Gastroesophageal sphincter (tissue), 4 donors: Measurements from ENCODE around the gene MAFG. TPM values are rescaled to one million over a fixed set of nuclear protein-coding genes. Genes with fewer than 3 reads are reported as not detected.

Experiments
- ATAC-seq: fragments of 150-250 bp; one replicate; pipeline ENCODE4 v1.9.1; 2016; ENCODE audit warnings: mild to moderate bottlenecking, moderate library complexity
- H3K27ac ChIP-seq, 4 donors: fragments of 200-600 bp; sonication (generic) in 3 of 4; 1 replicate in 3 of 4; 2 replicates in 1 of 4; pipeline ENCODE4 v1.5.1; 2016 to 2019
- H3K27me3 ChIP-seq: fragments of 200-600 bp; sonication (generic); one replicate; pipeline ENCODE4 v1.5.1; 2019
- H3K36me3 ChIP-seq, 2 donors: fragments of 200-600 bp; sonication (generic); one replicate each; pipeline ENCODE4 v1.5.1; 2019; ENCODE audit warnings: control low read depth in 1 of 2
- H3K4me1 ChIP-seq, 3 donors: fragments of 200-600 bp; sonication (generic); 1 replicate in 2 of 3; 2 replicates in 1 of 3; pipeline ENCODE4 v1.5.1; 2016 to 2019; ENCODE audit warnings: control low read depth in 2 of 3
- H3K4me3 ChIP-seq, 2 donors: fragments of 200-600 bp; sonication (generic); one replicate each; pipeline ENCODE4 v1.5.1; 2019; ENCODE audit warnings: mild to moderate bottlenecking in 1 of 2, moderate library complexity in 1 of 2
- H3K9me3 ChIP-seq, 3 donors: fragments of 200-600 bp; sonication (generic); one replicate each; pipeline ENCODE4 v1.5.1; 2017 to 2019; ENCODE audit warnings: control low read depth in 2 of 3
- CTCF ChIP-seq, 4 experiments: fragments of 200-600 bp in 2 of 4; fragments of 450-650 bp in 2 of 4; sonication (generic) in 1 of 4; IDR thresholded peaks; one replicate each; pipeline ENCODE4 v1.5.1; 2017 to 2019; ENCODE audit warnings: antibody characterized with exemption in 4 of 4, mild to moderate bottlenecking in 2 of 4, moderate library complexity in 2 of 4
- EP300 ChIP-seq: sonication (generic); formaldehyde crosslinking; IDR thresholded peaks from one replicate; pipeline ENCODE4 v1.6.1; 2017; ENCODE audit warnings: antibody characterized with exemption, mild to moderate bottlenecking
- POLR2A ChIP-seq, 2 donors: fragments of 450-650 bp; IDR thresholded peaks; one replicate each; pipeline ENCODE4 v1.6.1; 2017; ENCODE audit warnings: antibody characterized with exemption in 2 of 2, mild to moderate bottlenecking in 2 of 2, moderate library complexity in 1 of 2
- POLR2AphosphoS5 ChIP-seq: sonication (generic); formaldehyde crosslinking; IDR thresholded peaks from one replicate; pipeline ENCODE4 v1.6.1; 2017; ENCODE audit warnings: antibody characterized with exemption
- WGBS, 2 donors: methylation state at CpG; one replicate each; pipeline ENCODE4 v1.1.5; 2018; ENCODE audit warnings: low coverage in 1 of 2; 5-methylcytosine and 5-hydroxymethylcytosine counted together
- total RNA-seq, 4 donors: library from RNA; depleted of rRNA; stranded (reverse); fragments of >200 nt; gene quantifications; one replicate each; pipeline ENCODE4 v1.1.0, GENCODE V29; 2016

The MAFG gene
- total RNA-seq, 4 donors from 2014 or later = 18.8 to 39.3 (median 25.3) TPM

DNA sequence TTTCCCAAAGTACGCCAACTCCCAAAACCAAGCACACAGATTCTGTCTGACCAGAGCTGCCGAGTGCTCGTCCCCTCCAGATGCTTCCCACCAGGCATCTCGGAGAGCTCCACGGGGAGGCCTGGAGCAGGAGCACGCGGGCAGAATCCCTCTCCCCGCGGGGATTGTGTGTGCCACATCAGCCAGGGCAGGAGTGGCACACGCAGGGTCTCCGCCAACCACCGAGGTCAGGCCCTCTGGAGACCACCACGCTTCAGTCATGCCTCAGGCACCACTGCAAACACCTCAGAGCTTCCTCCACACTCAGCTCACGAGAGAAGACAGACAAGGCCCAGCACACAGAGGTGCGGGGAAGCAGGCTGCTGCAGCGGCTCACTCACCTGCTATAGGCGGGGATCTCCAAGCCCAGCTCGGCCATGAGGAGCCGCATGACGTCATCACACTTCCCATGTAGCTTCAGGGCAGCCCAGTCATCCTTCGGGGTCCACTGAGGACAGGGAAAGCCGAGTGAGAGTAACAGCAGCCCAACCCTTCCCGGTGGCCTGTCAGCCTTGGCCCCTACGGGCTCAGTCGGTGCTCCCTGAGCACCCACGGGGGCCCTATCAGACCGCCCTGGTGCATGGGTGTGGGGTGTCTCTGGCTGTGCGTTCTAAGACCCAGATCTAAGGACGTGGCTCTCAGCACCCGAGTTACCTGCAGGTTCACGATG, 14.0 kb downstream of the MAFG start:
- Histone ChIP-seq H3K4me3 (no peak overlapping the region), H3K4me1 (peaks cover 6 to 48% (median 20%) of the 10 kb centered on the region in 3 donors), H3K27ac (no peak overlapping the region), H3K36me3 (peaks cover 0 to 51% of the 10 kb centered on the region in 2 donors), H3K27me3 (no peaks in the 10 kb centered on the region), H3K9me3 (no peaks in the 10 kb centered on the region)
- WGBS, 2 donors = 94 to 100% methylated on average over 2 to 3 of the region's 31 CpGs
- no peak for TF ChIP-seq EP300
- TF ChIP-seq CTCF (IDR thresholded peaks at IDR 0.05) = no peak
- no peak for TF ChIP-seq POLR2A (IDR thresholded peaks at IDR 0.05)
- no peak for TF ChIP-seq POLR2AphosphoS5
- no peak for ATAC-seq

DNA sequence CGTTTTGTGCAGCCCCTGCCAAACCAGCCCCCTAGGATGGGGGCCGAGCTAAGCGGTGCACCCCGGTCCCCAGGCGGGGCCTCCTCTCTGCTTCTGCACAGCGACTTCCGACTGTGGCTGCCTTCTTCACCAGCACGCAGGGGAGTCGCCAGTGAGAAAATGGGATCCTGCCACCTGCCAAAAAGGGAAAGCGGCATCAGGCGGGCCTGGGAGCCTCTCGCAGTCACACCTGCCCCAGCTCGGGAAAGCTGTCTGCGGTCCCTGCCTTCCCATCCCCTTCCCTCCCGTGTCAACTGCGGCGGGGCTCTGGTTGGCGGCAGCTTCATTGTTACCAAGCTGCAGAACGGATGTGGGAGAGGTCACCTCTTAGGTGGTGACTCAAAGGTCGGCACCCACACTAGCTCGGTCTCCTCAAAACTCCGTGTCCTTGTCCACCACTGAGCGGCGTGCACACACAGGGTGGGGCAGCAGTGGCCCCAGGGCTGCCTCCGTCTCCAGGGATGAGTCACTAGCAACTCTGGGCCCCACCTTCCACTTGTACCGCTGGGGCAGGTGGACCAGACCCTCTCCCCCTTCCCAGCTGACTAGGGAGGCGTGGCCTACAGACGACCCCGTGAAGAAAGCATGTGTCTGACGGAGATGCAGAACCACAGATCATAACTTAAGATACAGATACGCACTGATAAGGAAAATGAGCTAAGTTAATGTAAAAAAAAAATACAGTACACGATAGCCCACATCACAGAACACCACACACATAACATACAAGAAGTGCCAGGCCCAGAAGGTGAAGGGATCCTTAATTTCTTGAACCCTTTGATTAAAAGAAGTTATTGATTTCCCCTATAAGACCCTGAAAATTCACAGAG, 14.9 kb downstream of the MAFG start:
- H3K27me3 ChIP-seq = no peaks in the 10 kb centered on the region
- H3K4me1 ChIP-seq = peaks cover 6 to 42% (median 16%) of the 10 kb centered on the region in 3 donors
- peak overlapping the region in 1 of 4 donors; percentile 88 for H3K27ac ChIP-seq
- H3K36me3 ChIP-seq = peaks cover 0 to 60% of the 10 kb centered on the region in 2 donors
- WGBS, 2 donors = 93 to 100% methylated on average over 1 to 6 of the region's 32 CpGs
- no peaks in the 10 kb centered on the region for H3K9me3 ChIP-seq
- TF ChIP-seq CTCF (IDR thresholded peaks at IDR 0.05) (no peak), EP300 (no peak), POLR2A (IDR thresholded peaks at IDR 0.05) (no peak), POLR2AphosphoS5 (no peak)
- no peak for ATAC-seq
- H3K4me3 ChIP-seq = no peak overlapping the region

DNA sequence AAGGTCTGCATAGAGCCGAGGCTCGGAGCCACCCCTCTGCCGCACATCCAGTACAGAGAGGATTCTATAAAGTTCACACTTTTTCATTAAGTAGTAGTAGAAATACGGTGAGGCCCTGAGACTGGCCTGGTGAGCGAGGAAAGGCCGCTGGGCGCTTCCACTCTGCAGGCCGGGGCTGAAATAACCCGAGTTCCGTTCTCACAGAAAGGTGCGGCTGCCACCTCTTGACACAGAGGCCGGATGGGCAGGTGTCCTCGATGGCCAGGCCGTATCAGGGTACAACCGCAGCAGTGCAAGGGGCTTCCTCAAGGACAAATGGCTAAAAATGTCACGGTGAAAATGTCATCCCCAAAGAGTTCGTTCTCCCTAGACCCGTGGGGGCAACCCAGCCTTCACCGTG, 15.6 kb downstream of the MAFG start:
- Histone ChIP-seq H3K27ac (peak overlapping the region; percentile 10 to 88 (median 80)), H3K4me3 (peak overlapping the region in 1 of 2 donors; percentile 84), H3K4me1 (peaks cover 3 to 35% (median 11%) of the 10 kb centered on the region in 3 donors), H3K9me3 (no peaks in the 10 kb centered on the region), H3K36me3 (peaks cover 0 to 67% of the 10 kb centered on the region in 2 donors), H3K27me3 (no peaks in the 10 kb centered on the region)
- TF ChIP-seq POLR2A (IDR thresholded peaks at IDR 0.05) (no peak), POLR2AphosphoS5 (no peak), CTCF (IDR thresholded peaks at IDR 0.05) (no peak), EP300 (no peak)
- WGBS, 2 donors = 89 to 100% methylated on average over 3 to 7 of the region's 19 CpGs
- no peak for ATAC-seq

GRCh38 chr17:81911277-81911961, 16.1 kb downstream of the MAFG start, which contains the start of gene PCYT2:
Gene PCYT2 (minus strand): TSS chr17:81911399. CDS start chr17:81911355, 44 bp downstream.
- H3K9me3 ChIP-seq = no peaks in the 10 kb centered on the region
- peaks cover 0 to 72% of the 10 kb centered on the region in 2 donors for H3K36me3 ChIP-seq
- peak; percentile 34 to 72 for TF ChIP-seq POLR2A (IDR thresholded peaks at IDR 0.05)
- no peak for TF ChIP-seq POLR2AphosphoS5
- peak within 1 kb of the TSS; percentile 10 to 88 (median 80) for H3K27ac ChIP-seq
- peak within 1 kb of the TSS; percentile 38 to 84 for H3K4me3 ChIP-seq
- WGBS, 2 donors = no CpG with 5 or more reads among the region's 84 CpGs
- peak; percentile 93 for ATAC-seq
- no peaks in the 10 kb centered on the region for H3K27me3 ChIP-seq
- peaks cover 0 to 30% (median 6%) of the 10 kb centered on the region in 3 donors for H3K4me1 ChIP-seq

GRCh38 chr17:81910840-81911276, 16.7 kb downstream of the MAFG start:
- H3K4me3 ChIP-seq = peak overlapping the region; percentile 38 to 84
- ATAC-seq = no peak
- no CpG with 5 or more reads among the region's 55 CpGs for WGBS, 2 donors
- peaks cover 0 to 76% of the 10 kb centered on the region in 2 donors for H3K36me3 ChIP-seq
- peak overlapping the region in 3 of 4 donors; percentile 72 to 88 (median 85) for H3K27ac ChIP-seq
- H3K9me3 ChIP-seq = no peaks in the 10 kb centered on the region
- H3K27me3 ChIP-seq = no peaks in the 10 kb centered on the region
- peaks cover 0 to 24% (median 6%) of the 10 kb centered on the region in 3 donors for H3K4me1 ChIP-seq
- TF ChIP-seq POLR2A (IDR thresholded peaks at IDR 0.05) (no peak), CTCF (IDR thresholded peaks at IDR 0.05) (peak in 1 of 4 experiments; percentile 2), EP300 (no peak), POLR2AphosphoS5 (no peak)
